ENCODE results near the gene MBNL3.

GRCh38 chrX:132367984-132368383 lies 120.9 kb downstream of the MBNL3 start:
- TF ChIP-seq CTCF (IDR thresholded peaks at IDR 0.05; ENCODE audit: insufficient read depth, low read length, poor library complexity, severe bottlenecking) (no peak), EZH2phosphoT487 (conservative IDR thresholded peaks at IDR 0.05; ENCODE audit: low read length) (no peak)

All from SU-DHL-6 (cell line).